ENCODE results near the gene NCAPH2.

DNA sequence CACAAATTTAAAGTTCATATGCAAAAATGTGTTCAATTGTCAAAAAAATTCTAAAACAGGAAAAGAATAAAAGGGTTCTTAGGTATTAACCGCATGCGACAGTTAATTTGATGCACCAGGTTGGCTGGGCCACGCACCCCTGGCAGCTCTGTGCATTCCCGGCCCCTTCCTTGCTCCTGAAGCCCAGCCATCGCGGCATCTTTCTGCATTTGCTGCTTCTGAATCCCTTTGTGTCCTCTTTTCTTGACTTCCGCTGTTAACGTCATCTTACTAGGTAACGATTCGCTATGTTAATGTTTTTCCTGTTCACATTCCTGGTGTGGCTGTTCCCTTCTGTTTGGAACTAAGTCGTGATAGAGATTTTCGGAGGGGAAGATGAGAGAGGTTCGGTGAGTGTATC, 29.7 kb downstream of the NCAPH2 start:
- TF ChIP-seq, protein P1, sequence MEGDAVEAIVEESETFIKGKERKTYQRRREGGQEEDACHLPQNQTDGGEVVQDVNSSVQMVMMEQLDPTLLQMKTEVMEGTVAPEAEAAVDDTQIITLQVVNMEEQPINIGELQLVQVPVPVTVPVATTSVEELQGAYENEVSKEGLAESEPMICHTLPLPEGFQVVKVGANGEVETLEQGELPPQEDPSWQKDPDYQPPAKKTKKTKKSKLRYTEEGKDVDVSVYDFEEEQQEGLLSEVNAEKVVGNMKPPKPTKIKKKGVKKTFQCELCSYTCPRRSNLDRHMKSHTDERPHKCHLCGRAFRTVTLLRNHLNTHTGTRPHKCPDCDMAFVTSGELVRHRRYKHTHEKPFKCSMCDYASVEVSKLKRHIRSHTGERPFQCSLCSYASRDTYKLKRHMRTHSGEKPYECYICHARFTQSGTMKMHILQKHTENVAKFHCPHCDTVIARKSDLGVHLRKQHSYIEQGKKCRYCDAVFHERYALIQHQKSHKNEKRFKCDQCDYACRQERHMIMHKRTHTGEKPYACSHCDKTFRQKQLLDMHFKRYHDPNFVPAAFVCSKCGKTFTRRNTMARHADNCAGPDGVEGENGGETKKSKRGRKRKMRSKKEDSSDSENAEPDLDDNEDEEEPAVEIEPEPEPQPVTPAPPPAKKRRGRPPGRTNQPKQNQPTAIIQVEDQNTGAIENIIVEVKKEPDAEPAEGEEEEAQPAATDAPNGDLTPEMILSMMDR (IDR thresholded peaks at IDR 0.05), result no peak
- no peak for TF ChIP-seq POLR2AphosphoS5 (IDR thresholded peaks at IDR 0.05)

Measured in gastroesophageal sphincter (tissue), 3 donors.